Smooth muscle cell of the brain vasculature (primary cell): ENCODE data around the gene ZNHIT3.
"Not testable (repeated sequence)": the region's sequence is repeated elsewhere in the genome, so short reads cannot be mapped to it uniquely, and the experiment has no call there.

Source experiments
- DNase-seq: peaks from one replicate; pipeline ENCODE4 v3.0.0-alpha.2; 2012; ENCODE audit warnings: low read depth, low spot score

Gene ZNHIT3

DNA sequence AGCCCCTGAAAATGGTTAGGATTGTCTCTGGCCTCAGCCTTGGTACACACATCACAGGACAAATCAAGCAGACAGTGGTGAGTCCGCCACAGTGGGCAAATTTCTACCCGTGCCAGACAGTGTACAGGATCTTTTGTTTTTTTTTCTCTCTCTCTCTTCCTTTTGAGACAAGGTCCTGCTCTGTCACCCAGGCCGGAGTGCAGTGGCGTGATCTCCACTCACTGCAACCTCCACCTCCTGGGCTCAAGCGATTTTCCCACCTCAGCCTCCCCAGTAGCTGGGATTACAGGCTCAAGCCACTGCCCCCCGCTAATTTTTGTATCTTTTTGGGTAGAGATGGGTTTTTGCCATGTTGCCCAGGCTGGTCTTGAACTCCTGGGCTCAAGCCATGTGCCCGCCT, 2.5 kb upstream of the ZNHIT3 start:
- not testable (repeated sequence) for DNase-seq

DNA sequence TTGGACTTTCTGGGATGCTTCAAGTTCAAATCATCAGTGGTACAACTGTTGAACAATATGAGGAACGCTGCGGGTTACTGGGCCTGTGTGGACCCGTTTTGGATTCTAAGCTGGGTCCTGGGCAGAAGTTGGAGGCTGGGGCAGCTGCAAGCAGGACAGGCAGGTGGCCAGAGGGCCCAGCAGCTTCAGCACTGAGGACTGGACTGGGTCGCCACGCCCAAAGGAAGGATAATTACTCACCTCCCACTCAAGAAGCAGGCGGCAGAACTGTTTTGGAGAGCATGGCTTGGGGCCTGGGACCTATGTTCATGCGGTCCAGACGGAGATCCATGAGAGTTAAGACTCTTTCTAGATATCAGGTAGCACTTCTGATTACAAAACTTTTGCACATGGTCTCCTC, 1.5 kb upstream of the ZNHIT3 start:
- DNase-seq: no peak

DNA sequence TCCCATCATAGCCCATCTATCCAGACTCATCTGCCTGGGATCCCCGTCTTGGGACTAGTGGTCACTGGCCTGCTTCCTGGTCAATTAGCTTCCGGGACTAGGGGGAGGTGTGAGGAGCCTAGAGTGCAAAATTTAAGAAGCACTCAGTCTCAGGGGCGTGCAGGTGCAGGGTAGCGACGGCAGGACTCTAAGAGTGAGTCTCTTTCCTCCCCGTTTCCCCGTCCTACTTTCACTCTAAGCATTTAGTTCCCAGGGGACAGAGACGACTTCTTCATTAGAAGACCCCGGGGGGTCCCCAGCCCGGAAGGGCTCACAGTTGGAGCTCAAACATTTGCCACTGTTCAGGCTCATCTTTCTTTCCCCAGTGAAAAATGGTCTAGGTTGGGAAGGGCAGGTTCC, 677 bp upstream of the ZNHIT3 start:
- no peak for DNase-seq

DNA sequence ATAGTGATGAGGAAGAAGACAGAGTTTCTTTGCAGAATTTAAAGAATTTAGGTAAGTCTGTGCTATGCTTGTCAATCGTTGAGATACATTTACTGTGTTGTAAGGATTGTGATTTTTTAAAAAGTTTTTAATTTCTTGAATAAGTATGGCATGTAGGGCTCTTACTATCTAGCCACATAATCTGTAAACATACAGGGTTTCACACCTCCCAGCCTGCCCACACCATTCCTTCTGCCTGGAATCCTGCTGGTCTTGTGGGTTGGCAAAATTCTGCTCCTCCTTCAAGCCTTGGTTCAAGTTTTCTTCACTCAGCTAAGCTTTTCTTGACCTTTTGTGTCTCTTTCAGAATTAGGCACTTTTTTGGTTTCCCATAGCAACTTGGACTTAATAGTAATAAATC, 7.5 kb downstream of the ZNHIT3 start:
- no peak for DNase-seq

DNA sequence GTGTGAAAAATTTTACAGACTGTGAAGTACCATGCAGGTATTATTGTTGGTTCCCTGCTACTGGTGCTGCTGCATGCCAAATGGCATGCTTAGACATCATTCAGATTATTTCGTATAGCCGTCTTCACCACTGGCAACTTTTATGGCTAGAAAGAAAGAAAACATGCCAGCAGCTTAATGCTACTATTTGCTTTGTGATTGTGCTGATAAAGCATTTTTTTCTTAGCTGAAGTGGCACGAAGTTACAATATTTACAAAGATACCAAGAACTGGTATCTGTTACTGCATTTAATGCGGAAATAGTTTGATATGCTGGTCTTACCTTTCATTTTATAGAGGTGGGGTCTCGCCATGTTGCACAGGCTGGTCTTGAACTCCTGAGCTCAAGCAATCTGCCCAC, 8.2 kb downstream of the ZNHIT3 start:
- no peak for DNase-seq

DNA sequence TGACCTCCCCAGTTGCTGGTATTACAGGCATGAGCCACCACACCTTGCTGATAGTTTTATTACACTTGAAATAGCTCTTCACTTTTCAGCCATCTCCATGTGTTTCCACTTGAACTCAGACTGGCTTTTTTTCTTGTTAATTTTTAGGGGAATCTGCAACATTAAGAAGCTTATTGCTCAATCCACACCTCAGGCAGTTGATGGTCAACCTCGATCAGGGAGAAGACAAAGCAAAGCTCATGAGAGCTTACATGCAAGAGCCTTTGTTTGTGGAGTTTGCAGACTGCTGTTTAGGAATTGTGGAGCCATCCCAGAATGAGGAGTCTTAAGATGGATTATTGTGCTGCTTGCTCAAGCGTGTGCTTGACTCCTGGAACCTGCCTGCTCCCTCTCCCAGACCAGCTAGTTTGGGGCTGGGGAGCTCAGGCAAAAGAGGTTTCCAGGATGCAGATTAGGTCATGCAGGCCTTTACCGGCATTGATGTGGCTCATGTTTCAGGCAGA, 8.6 kb downstream of the ZNHIT3 start:
- no peak for DNase-seq

DNA sequence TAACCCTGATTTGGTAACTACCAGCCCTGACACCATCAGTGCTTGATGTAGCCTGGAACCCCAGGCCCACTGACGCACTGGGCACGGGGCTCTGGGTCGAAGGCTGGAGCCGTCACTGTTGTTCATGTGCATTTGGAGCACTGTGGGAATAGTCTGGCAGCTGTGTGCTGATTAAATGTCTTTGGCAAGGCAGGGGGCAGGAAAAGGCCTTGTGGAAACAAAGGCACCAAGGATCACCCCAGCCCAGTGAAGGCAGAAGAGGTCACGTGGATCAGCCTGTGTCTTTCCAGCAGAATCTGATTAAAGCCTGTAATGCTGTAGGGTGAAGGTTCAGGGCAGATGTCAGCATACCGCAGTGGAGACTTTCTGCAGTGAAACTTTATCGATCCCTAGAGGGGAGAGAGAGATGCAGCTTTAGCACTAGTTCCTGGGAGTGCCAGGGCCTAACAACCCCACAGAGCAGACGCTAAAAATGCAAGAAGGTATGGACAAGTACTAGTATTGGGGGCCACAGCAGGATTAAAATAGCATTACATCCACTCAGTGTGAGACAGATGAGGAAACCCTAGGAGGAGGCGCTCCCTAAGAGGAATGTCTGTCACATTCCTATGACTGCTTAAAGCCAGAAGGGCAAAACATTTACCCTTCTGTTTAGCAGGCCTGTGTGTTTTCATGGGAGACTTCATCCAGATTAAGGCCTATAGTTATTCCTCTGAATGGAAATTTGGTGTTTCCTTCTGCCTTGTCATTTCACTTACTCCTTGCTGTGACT, 9.7 kb downstream of the ZNHIT3 start:
- DNase-seq: no peak

DNA sequence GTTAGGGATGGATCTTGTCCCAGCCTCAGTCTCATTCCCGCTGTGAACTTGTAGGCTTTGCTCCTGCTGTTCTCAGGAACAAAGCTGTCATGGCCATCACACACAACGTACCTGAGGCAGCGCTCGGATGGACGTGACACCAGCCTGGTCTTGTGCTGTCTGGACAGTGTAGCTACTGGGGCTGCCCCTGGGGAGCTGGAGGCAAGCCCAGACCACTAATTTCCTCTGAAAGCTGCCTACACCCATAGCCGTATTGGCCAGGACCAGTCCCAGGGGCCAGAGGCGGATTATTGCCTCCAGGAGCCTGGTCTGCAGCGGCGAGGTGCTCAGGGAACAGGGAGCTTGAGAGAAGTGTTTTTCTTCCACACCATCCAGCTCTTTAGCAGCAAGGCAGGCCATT, 11.7 kb downstream of the ZNHIT3 start:
- no peak for DNase-seq

DNA sequence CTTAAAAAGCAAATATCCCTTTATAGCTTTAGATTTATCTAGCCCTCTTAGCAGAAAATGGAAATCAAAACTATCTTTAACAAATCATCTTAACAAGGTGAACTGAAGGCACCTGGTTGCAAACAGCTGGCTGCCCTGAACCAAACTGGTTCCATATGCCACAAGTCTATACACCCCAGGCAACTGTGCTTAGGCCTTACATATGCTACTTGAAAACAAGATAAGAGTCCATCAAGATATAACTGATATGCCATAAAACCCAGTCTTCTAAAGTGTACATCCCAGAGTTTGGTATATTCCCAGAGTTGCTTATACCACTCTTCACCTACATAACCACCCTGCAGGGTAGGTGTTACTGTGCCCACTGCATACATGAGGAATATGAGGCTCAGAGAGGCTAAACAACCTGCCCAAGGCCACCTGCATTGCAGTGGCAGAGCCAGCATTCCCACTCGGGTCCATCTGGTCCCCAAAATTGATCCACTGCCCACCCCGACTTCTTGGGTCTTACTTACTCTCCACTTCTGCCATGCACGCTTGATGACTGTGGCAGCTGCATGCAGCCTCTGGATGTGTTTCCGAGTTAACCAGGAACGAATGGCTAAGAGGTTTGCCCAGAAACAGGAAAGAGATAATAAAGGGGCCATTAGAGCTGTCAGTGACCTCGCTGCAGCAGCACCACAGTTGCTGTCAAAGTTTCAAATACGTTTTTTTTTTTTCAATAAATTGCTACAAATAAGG, 12.2 kb downstream of the ZNHIT3 start:
- no peak for DNase-seq

DNA sequence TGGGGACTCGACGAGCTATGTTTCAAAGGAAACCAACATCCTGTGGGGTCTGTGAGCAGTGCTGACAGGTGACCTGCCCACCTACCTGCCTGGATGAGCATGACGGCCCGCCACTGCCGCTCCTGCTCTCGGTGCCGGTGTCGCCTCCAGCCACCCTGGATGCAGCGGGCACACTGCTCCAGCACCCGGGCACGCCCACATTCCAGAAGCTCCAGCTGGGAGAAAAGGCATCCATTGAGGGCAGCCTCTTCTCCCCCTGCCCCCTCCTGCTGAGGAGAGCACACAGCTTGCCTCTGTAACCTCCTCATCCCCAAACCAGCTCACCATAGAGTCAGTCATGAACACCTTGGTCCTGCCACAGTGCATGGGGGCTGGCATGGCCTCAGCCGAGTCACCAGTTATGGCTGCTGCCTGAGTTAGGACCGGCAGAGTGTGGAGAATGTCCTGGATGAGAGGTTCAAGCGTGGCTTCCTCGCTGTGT, 14.3 kb downstream of the ZNHIT3 start:
- DNase-seq: no peak

DNA sequence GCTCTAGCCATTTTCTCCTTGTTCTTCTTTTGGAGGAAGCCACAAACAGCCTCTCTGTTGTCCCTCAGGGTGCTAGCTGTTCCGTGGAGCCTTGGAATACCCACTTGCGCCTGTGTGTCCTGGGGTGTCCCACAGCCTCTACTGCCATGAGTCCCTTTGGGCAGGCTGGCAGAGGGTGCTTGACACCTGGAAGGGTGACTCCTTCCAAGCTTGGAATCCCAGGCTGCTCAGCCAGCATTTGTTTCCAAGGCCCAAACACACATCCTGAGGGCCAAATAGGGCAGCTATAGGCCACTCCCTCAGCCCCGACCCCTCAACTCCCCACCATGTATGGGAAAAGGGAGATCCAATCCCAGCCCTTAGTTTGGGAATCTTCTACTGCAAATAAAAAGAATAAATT, 14.9 kb downstream of the ZNHIT3 start:
- no peak for DNase-seq

DNA sequence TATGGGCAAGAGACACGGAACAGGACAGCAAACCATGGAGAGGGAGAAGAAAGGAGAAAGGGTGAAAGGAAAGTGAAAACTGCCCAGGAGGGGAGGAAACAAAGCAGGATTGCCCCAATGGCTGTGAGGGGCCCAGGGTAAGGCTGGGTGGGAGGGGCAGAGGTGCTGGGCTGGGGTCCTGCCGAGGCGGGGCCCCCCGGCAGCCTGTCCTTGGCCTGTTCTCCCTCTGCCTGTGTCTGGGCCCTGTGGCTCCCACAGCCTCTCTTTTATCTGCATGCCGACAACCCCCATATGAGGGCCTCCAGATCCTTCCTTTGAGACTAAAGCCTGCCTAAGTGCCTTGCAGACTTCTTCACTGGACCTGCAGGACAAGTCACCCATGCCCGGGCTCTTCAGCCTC, 15.5 kb downstream of the ZNHIT3 start:
- DNase-seq: no peak

DNA sequence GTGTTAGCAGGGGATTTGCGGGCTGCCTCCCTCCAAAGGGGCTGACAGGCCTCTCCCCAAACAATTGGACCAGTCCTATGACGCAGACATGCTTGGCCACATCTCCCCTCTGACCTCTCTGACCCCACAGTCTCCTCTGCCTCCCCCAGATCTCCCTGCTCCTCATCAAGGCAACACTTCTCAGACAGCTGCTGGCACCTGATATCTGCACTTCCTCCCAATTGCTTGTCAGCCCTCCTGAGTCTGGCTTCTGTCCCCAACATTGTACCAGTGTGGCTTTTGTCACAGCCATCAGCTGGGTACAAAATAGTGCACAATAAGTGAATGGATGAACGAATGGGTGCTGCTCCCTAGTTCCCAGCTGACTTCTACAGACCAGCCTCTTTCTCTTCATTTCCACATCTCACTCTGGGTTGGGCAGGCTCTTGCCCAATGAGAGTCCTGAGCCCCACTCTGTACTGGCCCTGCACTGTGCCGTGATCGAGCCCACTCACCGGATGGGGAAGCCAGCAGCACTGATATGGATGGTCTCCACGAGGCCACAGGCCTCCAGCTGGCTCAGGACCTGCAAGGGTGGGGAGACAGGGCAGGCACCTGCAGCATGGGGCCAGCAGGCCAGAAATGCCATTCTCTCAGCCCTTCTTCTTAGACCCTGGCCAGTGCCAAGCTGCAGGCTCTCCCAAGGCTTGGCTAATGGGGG, 17.1 kb downstream of the ZNHIT3 start:
- no peak for DNase-seq

DNA sequence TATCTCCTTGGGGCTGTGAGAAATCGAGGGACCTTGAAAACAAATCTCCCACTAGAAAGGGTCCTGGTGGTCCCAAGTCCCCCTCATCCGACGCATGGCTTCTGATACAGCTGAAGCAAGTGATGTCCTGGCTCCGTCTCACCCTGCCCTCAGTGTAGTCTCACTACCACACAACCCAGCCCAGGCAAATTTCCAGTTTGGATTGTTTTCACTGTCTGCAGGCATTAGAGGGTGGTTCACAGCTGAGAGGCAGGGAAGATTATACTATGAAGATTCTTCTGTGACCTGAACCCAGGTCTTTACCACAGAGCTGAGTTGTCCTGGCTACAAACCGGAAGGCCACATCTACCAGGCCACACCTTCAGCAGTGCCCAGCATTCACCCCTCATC, 17.7 kb downstream of the ZNHIT3 start:
- no peak for DNase-seq

DNA sequence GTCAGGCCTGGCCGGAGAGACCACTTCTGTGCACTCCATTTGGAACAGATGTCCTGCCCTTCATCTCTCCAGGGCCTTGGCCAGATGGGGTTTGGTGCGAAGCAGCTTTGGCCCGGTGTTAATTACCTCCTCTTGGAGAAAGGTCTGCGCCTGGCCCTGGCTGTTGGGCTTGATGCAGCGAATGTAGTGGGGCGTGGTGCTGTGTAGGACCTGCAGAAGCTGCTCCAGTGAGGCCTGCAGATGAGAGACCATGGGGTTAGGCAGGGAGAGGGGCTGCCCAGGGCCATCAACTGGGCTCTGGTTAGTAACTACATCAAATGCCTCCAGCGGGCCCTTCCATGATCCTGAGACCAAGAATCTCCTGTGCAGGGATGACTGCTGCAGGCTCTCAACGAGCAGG, 18.7 kb downstream of the ZNHIT3 start:
- DNase-seq: no peak

DNA sequence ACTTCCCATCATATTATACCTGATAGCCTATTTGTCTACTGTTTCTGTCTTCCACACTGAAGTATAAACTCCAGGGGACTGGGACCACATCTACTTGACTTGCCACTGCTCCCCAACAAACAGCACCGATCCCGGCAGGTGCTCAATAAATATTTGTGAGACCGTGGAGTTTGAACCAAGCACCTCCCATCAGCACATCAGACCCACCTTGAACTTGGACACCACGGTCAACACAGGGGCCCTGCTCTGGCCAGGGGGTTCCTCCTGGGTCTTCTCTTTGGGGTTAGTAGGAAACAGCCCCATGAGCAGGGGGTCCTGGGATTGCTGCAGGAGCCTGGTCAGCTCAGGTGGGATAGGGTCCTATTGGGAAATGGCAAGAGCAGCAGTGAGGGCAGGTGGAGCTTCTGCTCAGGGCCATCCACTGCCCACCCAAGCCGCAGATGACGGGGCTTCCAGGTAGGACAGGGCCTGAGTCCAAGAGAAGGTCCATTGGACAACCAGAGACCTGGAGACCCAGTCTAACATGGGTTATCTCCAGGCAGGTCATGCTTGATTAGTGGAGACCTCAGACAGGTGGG, 19.9 kb downstream of the ZNHIT3 start:
- no peak for DNase-seq

DNA sequence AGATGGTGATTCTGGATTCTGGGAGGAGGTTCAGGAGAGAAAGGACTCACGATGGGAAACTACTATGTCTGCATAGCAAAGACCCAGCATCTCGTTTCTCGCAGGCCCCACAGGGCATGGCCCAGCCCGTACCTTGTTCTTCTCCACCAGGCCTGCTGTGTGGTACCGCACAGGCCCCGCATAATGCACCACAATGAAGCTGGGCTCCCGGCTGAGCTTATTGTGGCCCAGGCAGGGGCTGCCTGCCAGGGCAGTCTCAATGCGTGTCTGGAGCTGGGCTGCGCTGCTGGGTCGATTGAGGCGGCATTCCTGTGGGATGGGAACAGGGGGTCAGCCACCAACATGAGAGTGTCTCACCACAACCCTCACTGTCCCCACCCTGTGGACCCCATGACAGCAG, 20.4 kb downstream of the ZNHIT3 start:
- DNase-seq: no peak

DNA sequence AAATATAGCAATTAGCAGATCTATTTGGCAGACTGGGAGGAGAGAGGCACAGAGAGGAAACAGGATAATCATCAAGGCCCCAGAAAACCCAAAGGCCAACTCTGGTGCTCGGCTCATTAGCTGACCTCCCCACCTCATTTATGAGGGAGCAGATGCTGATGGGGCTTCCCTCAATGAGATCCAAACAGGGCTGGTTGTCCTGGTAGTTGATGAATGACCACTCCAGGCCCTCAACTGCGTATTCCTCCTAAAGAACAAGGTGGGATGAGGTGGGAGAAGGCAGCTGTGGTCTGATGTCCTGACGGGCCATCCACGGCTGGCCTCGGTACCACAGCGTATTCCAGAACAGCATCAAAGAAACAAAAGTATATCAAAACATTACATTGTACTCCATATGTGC, 20.8 kb downstream of the ZNHIT3 start:
- DNase-seq: no peak

DNA sequence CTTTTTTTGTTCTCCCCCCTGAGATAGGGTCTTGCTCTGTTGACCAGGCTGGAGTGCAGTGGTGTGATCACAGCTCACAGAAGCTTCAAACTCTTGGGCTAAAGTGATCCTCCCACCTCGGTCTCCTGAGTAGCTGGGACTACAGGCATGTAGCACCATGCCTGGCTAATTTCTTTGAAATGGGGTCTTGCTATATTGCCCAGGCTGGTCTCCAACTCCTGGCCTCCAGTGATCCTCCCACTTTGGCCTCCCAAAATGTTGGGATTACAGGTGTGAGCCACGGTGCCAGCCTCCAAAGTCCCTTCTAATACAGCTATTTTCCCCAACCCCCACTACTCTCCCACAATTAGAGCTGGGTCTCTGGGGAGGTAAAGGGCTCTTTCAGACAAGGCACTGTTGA, 22.0 kb downstream of the ZNHIT3 start:
- DNase-seq: not testable (repeated sequence)

DNA sequence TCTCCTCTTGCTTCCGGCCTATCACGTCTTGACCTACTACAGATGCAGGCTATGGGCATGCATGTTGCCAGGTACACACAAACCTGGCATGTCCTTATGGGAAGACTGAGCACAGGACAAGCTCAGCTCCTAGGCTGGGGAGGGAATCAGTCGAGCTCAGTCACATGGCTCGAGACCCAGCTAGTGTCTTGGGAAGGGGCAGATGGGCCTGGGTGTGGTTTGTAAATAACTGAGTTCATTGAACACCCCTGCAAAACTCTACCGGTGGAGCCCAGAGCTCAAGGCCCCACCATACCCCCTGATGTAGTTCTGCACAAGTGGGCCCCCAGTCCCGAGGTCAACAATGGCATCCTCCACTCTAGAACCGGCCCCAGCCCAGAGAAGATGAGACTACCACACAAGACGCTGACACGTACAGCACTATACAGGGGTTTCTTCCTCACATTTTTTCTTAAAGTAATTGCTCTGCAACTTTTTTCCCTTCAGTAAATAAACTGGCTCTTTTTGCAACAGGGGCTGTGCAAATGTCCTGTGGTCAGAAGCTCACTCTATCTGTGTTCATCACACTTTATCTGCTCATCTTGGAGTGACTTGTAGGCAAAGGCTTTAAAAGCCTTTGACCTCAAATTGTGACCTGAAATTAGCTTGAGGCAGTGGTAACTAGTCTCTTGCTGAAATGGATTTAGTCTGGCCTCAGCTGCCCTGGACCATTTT, 22.9 kb downstream of the ZNHIT3 start:
- no peak for DNase-seq

DNA sequence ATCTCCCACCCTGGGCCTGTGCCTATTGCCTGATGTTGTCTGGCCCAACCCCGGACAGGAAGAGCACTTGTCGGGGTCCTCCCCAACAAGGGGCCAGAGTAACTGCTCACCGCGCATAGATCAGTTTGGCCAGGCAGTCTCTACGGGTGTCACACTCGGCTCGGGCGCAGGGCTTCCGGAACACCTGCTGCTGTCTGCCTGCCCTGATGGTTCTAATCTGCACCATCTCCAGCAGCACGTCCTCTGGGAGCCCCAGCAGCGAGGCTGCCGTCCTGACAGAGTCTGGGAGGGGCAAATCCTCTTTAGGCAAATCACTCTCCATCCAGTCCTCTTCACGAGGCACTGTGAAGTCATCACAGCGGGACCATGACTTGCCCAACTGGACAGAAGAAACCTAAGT, 24.2 kb downstream of the ZNHIT3 start:
- no peak for DNase-seq
